Caki2 (cell line): Measurements from ENCODE around the gene TERT. TPM values are rescaled to one million over a fixed set of nuclear protein-coding genes. Genes with fewer than 3 reads are reported as not detected.
"Not testable (repeated sequence)": the region's sequence is repeated elsewhere in the genome, so short reads cannot be mapped to it uniquely, and the experiment has no call there.

ENCODE experiments used
- DNase-seq: peaks from one replicate; pipeline ENCODE4 v3.0.0-alpha.2; 2015; ENCODE audit warnings: low read depth
- in situ Hi-C: cut with HindIII; loops from 2 replicates; pipeline ENCODE4 v1.10.0; 2016; ENCODE audit warnings: low sequenced_read_pairs, low pct_unique_long_range_greater_than_20kb, mixed read lengths
- total RNA-seq: library from RNA; depleted of rRNA; stranded (reverse); fragments of >200 nt; shearing (Covaris generic); gene quantifications from 2 replicates; pipeline ENCODE4 v1.2.3, GENCODE V29; 2014; ENCODE audit warnings: low replicate concordance

The TERT gene
- total RNA-seq, 1 experiment from 2014 or later, result 0.03 TPM

DNA sequence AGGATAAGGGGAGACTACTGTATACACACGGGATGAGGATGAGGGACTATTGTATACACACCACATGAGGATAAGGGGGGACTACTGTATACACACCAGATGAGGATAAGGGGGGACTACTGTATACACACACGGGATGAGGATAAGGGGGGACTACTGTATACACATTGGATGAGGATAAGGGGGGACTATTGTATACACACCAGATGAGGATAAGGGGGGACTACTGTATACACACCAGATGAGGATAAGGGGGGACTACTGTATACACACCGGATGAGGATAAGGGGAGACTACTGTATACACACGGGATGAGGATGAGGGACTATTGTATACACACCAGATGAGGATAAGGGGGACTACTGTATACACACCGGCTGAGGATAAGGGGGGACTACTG is 38.4 kb upstream of the TERT start:
- in situ Hi-C loops, DNase-seq: not testable (repeated sequence)

DNA sequence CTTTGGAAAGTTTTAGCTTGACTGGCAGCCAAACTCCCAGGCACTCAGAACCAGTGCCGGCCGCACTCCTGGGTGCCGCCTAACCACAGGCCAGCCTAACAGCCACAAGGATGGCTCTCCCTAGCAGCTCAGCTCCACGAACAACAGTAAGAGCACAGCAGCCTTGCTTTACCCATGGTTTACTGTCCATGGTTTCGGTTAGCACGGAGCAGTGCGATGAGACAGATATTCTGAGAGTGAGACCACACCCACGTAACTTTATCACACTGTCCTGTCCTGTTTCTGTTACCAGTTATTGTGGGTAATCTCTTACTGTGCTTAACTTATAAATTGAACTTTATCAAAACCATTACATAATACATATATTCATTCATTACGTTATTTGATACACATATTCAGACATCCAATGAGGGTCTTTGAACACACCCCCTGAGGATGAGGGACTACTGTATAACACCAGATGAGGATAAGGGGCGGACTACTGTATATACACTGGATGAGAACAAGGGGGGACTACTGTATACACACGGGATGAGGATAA is 37.7 kb upstream of the TERT start:
- DNase-seq, result no peak
- in situ Hi-C loops, result no loop called here

DNA sequence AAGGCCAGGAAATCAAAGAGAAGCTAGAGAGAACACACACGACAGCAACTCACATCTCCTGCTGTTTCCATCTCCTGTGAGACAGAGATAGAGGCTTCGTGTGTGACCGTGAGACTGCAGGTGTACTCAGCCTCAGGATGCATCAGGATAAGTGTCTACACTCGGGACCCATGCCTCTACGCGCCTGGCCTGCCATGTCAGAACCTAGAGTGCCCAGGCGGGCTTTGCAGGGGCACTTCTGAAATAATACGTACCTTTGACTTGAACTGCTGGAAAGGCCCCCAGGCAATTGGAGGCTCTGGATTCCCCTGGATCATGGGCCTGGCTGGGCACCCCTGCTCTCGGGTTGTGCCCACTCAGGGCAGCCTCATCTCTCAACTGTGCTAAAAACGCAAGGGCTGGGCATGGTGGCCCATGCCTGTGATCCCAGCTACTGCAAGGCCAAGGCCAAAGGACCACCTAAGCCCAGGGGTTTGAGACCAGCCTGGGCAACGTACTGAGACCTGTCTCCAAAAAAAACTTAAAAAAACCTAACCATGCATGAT is 37.1 kb upstream of the TERT start:
- no peak for DNase-seq

DNA sequence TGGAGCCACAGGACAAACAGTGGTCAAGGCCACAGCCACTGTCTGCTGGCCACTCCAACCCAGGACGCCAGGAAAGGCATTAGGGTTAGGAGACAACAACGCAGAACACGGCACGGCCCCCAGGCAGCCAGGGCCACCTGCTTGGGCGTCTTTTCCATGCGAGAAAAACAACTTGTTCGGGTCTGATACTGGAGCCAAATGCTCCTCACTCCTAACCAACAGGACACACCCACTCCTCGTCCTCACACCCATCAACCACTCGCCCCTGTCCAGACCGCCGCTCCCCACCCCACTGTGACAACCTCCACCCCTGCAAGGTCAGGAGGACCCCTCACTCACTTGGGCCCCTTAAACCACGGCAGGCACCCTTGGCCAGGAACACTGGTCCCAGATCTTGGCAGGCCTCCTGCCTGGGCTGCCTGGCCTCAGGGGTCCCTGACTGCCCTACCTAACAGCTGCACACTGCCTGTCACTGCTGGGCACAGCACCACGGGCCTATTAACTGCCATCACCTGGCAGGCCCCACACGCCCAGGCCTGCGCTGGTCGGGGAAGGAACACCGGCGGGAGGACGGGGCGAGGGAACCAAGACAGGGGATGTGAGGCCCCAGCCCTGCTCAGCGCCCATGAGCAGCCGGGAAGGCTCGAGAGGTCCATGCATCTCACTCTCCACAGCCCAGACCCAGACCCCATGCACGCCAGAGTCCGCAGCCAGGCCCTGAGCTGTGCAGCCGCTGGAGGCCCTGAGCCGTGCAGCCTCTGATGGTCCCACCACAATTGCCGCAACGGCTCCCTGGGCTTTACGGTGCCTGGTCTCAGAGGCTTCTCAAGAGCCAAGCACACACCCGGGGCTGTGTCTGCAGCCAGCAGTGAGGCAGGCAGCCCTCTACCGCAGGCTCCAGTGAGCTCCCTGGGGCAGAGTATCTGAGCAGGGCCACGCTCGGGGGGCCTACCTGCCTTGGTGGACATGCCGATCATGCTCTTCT is 36.3 kb upstream of the TERT start:
- in situ Hi-C loops, result no loop called here
- DNase-seq, result no peak

More for the DNA sequence above, 37.1 kb upstream of the TERT start:
- in situ Hi-C loops, result no loop called here

DNA sequence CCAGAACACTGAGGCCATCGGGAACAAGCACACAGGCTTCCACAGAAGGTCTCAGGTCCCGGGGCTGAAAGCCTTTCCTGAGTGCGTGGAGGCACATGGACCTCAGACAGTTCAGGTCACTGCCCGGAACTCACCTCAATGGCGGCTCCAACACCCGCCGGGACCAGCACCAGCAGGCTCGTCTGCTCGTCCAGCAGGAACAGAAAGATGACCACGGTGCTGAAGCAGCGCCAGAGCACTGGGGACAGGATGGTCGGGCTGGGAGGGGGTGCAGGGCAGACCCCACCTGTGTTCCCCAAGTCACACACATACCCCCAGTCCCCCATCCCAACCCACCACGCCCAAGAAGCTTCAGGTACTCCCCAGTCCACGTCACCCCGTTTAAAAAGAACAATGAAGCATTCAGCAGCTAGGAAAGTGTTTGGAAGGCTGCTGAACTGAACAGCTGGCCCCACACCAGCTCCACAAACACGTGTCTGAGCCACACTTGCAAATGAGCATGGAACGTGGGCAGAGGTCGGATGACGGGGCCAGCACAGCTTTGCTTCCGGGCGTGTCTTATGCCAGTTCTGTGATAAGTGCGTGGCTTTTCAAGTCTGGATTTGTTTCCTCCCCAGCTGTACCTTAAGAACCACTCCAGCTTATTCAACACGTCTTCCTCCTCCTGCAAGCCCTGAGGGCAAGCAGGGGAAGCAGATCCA is 35.4 kb upstream of the TERT start:
- DNase-seq, result no peak
- in situ Hi-C loops, result no loop called here

DNA sequence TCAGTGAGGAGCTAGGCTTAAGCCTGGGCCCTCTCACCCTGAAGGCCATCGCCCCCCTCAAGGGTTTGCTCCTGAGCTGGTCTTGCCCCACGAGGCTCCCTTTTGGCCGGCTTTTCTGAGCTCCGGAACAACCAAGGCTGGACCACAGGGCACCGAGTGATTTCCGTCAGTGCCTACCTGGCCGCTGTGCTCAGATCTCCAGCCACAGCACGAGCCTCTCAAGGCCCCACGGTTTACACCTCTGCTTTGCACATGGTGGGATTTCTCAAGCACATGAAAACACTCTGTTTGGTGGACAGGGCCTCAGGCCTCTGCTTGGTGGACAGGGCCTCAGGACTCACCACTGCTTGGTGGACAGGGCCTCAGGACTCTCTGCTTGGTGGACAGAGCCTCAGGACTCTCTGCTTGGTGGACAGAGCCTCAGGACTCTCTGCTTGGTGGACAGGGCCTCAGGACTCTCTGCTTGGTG is 34.3 kb upstream of the TERT start:
- DNase-seq, result no peak
- in situ Hi-C loops, result no loop called here

DNA sequence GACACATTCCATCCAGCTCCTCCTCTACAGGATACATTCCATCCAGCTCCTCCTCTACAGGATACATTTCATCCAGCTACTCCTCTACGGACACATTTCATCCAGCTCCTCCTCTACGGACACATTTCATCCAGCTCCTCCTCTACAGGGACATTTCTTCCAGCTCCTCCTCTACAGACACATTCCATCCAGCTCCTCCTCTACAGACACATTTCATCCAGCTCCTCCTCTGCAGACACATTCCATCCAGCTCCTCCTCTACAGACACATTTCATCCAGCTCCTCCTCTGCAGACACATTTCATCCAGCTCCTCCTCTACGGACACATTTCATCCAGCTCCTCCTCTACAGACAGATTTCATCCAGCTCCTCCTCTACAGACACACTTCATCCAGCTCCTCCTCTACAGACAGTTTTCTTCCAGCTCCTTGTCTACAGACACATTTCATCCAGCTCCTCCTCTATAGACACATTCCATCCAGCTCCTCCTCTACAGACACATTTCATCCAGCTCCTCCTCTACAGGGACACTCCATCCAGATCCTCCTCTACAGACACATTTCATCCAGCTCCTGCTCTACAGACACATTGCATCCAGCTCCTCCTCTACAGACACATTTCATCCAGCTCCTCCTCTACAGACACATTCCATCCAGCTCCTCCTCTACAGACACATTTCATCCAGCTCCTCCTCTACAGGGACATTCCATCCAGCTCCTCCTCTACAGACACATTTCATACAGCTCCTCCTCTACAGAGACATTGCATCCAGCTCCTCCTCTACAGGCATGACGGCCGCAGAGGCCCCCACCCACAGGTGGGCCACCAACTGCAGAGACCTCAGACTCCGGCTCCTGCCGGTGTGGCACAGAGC is 33.6 kb upstream of the TERT start:
- in situ Hi-C loops, result not testable (repeated sequence)
- peak; percentile 60 for DNase-seq

DNA sequence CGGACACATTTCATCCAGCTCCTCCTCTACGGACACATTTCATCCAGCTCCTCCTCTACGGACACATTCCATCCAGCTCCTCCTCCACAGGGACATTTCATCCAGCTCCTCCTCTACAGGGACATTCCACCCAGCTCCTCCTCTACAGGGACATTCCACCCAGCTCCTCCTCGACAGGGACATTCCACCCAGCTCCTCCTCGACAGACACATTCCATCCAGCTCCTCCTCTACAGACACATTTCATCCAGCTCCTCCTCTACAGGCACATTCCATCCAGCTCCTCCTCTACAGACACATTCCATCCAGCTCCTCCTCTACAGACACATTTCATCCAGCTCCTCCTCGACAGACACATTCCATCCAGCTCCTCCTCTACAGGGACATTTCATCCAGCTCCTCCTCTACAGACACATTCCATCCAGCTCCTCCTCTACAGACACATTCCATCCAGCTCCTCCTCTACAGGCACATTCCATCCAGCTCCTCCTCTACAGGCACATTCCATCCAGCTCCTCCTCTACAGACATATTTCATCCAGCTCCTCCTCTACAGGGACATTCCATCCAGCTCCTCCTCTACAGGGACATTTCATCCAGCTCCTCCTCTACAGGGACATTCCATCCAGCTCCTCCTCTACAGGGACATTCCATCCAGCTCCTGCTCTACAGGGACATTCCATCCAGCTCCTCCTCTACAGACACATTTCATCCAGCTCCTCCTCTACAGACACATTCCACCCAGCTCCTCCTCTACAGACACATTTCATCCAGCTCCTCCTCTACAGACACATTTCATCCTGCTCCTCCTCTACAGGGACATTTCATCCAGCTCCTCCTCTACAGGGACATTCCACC is 32.3 kb upstream of the TERT start:
- DNase-seq, result peak; percentile 79
- in situ Hi-C loops, result not testable (repeated sequence)

DNA sequence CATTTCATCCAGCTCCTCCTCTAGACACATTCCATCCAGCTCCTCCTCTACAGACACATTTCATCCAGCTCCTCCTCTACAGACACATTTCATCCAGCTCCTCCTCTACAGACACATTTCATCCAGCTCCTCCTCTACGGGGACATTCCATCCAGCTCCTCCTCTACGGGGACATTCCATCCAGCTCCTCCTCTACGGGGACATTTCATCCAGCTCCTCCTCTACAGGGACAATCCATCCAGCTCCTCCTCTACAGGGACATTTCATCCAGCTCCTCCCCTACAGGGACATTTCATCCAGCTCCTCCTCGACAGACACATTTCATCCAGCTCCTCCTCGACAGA is 31.6 kb upstream of the TERT start:
- DNase-seq, in situ Hi-C loops: not testable (repeated sequence)

DNA sequence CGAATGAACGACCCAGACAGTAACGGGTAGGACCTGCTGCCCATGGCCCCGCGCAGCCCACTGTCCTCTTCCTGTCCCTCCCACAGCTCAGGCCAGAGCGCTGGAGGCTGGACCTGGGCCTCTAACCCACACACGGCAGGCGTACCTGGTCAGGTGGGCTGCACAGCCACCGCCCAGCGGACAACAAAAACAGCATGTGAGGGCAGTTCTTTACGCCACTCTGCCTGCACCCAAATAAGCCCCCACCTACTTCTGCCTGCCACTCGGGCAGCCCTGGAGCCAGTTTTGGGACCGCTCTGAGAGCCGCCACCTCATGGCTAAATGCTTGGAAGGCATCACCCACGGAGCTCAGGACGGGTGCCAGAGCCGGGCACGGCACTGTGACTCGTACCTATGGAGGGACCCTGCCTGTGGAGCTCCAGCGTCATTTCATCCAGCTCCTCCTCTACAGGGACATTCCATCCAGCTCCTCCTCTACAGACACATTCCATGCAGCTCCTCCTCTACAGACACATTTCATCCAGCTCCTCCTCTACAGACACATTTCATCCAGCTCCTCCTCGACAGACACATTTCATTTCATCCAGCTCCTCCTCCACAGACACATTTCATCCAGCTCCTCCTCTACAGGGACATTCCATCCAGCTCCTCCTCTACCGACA is 31.1 kb upstream of the TERT start:
- peak; percentile 86 for DNase-seq

DNA sequence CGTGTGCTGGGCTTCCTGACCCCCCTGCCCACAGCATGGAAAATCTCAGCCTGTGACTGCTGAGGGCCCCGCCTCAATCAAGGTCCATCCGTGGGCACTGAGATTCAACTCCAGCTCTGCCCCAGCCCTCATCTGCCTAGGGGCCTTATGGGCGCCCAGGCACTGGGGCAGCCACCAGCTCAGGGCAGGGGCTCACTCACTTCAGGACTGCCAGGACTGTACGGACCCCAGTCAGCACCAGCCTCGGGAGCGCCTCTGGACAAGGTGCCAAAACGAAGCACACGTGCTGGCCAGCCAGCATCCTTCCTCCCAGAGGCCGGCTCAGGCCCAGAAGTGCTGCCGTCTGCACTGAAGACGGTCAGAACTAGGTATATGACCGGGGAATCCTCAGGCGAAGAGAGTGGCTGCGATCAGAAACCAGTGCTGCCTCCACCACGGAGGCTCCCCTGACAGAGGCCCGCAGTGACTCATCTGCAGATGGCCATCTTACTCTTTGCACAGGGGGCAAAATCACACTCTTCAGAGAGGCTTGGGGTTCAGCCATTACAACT is 30.4 kb upstream of the TERT start:
- in situ Hi-C loops, result no loop called here
- DNase-seq, result no peak

More for the DNA sequence above, 31.1 kb upstream of the TERT start:
- in situ Hi-C loops, result no loop called here

DNA sequence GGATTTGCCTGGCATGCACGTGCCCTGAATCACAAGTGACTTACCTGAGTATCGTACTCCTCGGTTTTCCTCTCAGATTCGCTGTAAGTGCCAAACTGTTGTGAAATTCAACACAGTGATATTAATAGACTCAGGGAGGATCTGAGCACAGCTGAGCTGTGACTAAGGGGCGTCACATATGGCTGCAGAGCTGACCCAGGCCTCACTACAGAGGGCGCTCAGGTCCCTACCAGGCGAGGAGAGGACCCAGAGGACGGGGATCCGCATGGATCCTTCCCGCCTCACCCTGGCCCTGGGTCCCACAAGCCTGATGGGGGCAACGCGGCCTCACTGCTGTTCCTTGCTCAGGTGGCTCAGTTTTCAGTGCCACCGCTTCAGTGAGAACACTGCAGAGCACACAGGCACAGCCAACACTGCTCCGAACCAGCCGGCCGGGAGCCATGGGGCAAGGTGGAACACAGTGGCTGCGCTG is 29.9 kb upstream of the TERT start:
- in situ Hi-C loops, result no loop called here

DNA sequence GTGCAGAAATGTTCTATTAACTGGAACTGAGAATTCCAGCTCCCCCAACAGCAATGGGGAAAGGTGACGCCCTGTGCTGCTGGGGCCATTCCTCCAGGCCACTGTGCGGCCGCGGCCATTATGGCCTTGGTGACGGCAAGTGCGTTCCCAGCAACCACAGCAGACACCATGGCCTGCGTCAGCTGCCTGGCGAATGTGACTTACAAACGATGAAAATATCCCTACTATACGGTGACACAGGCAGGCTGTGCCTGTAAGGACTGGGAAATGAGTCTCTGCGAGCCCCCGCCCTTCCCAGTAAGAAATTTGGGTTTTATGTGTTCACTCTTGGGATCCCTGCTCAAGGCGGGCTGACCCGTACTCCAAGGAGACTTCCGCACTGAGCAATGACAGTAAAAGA is 29.4 kb upstream of the TERT start:
- no peak for DNase-seq
- in situ Hi-C loops, result no loop called here

More for the DNA sequence above, 29.9 kb upstream of the TERT start:
- no peak for DNase-seq

DNA sequence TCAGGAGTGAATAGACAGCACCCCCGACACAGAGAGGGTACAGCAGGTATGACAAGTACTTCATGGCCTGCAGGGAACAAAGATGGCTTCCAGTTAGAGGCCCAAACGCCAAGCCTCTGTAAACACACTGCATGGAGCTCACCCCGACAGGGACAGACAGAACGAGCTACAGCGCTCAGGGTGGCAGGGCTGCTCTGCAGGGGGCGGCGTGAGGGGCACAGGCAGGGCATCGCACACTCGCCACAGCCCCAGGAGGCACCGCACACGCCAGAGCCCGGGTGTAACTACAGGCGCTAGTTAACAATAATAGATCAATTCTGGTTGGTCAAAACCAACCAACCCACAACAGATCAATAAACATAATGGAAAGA is 28.9 kb upstream of the TERT start:
- in situ Hi-C loops, result no loop called here
- DNase-seq, result no peak

DNA sequence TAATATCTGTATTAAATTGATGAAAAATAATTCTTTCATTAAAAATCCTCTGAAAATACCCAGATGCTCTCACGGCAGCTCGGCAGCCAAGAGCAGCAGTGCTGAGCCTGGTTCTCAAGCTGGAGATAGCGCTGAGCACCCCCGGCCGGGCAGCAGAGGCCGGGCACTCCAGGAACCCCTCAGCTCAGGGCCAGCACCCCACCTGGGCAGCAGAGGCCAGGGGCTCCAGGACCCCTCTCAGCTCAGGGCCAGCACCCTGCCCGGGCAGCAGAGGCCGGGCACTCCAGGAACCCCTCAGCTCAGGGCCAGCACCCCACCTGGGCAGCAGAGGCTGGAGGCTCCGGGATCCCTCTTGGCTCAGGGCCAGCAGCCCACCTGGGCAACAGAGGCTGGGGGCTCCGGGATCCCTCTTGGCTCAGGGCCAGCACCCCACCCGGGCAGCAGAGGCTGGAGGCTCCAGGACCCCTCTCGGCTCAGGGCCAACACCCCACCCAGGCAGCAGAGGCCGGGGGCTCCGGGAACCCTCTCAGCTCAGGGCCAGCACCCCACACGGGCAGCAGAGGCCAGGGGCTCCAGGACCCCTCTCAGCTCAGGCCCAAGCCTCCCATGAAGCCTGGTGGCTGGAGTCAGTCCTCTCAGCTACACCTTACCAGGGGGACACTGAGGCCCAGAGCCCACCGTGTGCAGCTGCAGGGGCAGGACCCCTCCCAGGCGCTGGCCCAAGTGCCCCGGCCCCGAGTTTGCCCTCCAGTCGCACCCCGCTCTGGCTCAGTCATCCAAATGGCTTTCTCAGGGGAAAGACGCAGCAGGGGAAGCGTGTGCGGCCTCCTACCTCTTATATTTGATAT is 28.3 kb upstream of the TERT start:
- no peak for DNase-seq
- in situ Hi-C loops, result no loop called here
